ENCODE measurements around the gene IL15RA. TPM values are rescaled to one million over a fixed set of nuclear protein-coding genes. Genes with fewer than 3 reads are reported as not detected.

Gene IL15RA
- total RNA-seq, 1 experiment from 2014 or later, result 15.5 TPM

- TF ChIP-seq CTCF (conservative IDR thresholded peaks at IDR 0.05), result no peak
- no peak for TF ChIP-seq EZH2 (IDR thresholded peaks at IDR 0.05; ENCODE audit: low read depth)
- Histone ChIP-seq H3K27me3 (ENCODE audit: insufficient read depth, low read depth) (no peaks in the 10 kb centered on the region), H3K4me1 (replicated peaks; ENCODE audit: insufficient read depth) (no peaks in the 10 kb centered on the region), H3K79me2 (ENCODE audit: low read depth) (no peaks in the 10 kb centered on the region), H3K27ac (no peak overlapping the region), H3K9me2 (ENCODE audit: insufficient read depth) (no peaks in the 10 kb centered on the region), H2AFZ (no peak overlapping the region), H4K20me1 (ENCODE audit: insufficient read depth) (no peaks in the 10 kb centered on the region), H3K9me3 (ENCODE audit: insufficient read depth, low read depth) (no peaks in the 10 kb centered on the region), H3F3A (ENCODE audit: insufficient read depth, low read depth) (no peaks in the 10 kb centered on the region), H3K4me2 (no peak overlapping the region), H3K4me3 (no peak overlapping the region), H3K36me3 (ENCODE audit: low read depth) (no peaks in the 10 kb centered on the region)
- ChIA-PET CTCF (no interaction called here), POLR2A (ENCODE audit: unreplicated experiment) (no interaction called here)
- BruUV-seq (replicated peaks), result no TSS peak
- DNase-seq, result no peak
- intact Hi-C loops (cut with micrococcal nuclease; ENCODE audit: unreplicated experiment), result no loop called here
These were observed 12.1 kb downstream of the IL15RA start for GRCh38 chr10:5965266-5965665.

GRCh38 chr10:5964736-5965135 lies 12.6 kb downstream of the IL15RA start:
- no peaks in the 10 kb centered on the region for H3K79me2 ChIP-seq (ENCODE audit: low read depth)
- H3F3A ChIP-seq (ENCODE audit: insufficient read depth, low read depth), result no peaks in the 10 kb centered on the region
- H2AFZ ChIP-seq, result no peak overlapping the region
- no peaks in the 10 kb centered on the region for H3K9me3 ChIP-seq (ENCODE audit: insufficient read depth, low read depth)
- H3K9me2 ChIP-seq (ENCODE audit: insufficient read depth), result no peaks in the 10 kb centered on the region
- intact Hi-C loops (cut with micrococcal nuclease; ENCODE audit: unreplicated experiment), result no loop called here
- 0 out of 2 replicates have a peak, but pooled peaks cover under 1% of the 10 kb centered on the region for H3K4me1 ChIP-seq (replicated peaks; ENCODE audit: insufficient read depth)
- BruUV-seq (replicated peaks), result no TSS peak
- no peak overlapping the region for H3K27ac ChIP-seq
- DNase-seq, result no peak
- H4K20me1 ChIP-seq (ENCODE audit: insufficient read depth), result no peaks in the 10 kb centered on the region
- TF ChIP-seq EZH2 (IDR thresholded peaks at IDR 0.05; ENCODE audit: low read depth), result no peak
- no peak for TF ChIP-seq CTCF (conservative IDR thresholded peaks at IDR 0.05)
- H3K27me3 ChIP-seq (ENCODE audit: insufficient read depth, low read depth), result no peaks in the 10 kb centered on the region
- no peak overlapping the region for H3K4me2 ChIP-seq
- POLR2A ChIA-PET (ENCODE audit: unreplicated experiment), result no interaction called here
- no peaks in the 10 kb centered on the region for H3K36me3 ChIP-seq (ENCODE audit: low read depth)
- CTCF ChIA-PET, result no interaction called here
- H3K4me3 ChIP-seq, result no peak overlapping the region

GRCh38 chr10:5963591-5963990 lies 13.8 kb downstream of the IL15RA start:
- Histone ChIP-seq H2AFZ (no peak overlapping the region), H3K4me2 (no peak overlapping the region), H3K9me3 (ENCODE audit: insufficient read depth, low read depth) (no peaks in the 10 kb centered on the region), H3K4me3 (no peak overlapping the region), H3K4me1 (replicated peaks; ENCODE audit: insufficient read depth) (peaks cover 12% of the 10 kb centered on the region), H3K27ac (no peak overlapping the region), H3K9me2 (ENCODE audit: insufficient read depth) (no peaks in the 10 kb centered on the region), H4K20me1 (ENCODE audit: insufficient read depth) (no peaks in the 10 kb centered on the region), H3K27me3 (ENCODE audit: insufficient read depth, low read depth) (no peaks in the 10 kb centered on the region), H3K79me2 (ENCODE audit: low read depth) (no peaks in the 10 kb centered on the region), H3K36me3 (ENCODE audit: low read depth) (no peaks in the 10 kb centered on the region), H3F3A (ENCODE audit: insufficient read depth, low read depth) (peaks cover 6% of the 10 kb centered on the region; the same call in 1 of the 2 replicates)
- DNase-seq, result no peak
- POLR2A ChIA-PET (ENCODE audit: unreplicated experiment), result no interaction called here
- CTCF ChIA-PET, result no interaction called here
- BruUV-seq (replicated peaks), result no TSS peak
- intact Hi-C loops (cut with micrococcal nuclease; ENCODE audit: unreplicated experiment), result no loop called here
- TF ChIP-seq CTCF (conservative IDR thresholded peaks at IDR 0.05), result no peak
